K562 (cell line): Measurements from ENCODE around the gene MERTK. TPM values are rescaled to one million over a fixed set of nuclear protein-coding genes. Genes with fewer than 3 reads are reported as not detected.

Source experiments
- ARNT ChIP-seq, 2 experiments: fragments of 450-650 bp; IDR thresholded peaks; 2 replicates each; pipeline ENCODE4 v1.6.1; 2016; ENCODE audit warnings: mild to moderate bottlenecking in 1 of 2
- CBFA2T3 ChIP-seq: fragments of 450-650 bp; IDR thresholded peaks from 2 replicates; pipeline ENCODE4 v1.6.1; 2017
- CREM ChIP-seq: IDR thresholded peaks from 2 replicates; pipeline ENCODE4 v1.6.1; 2014; ENCODE audit warnings: antibody characterized with exemption, low read depth
- EP300 ChIP-seq: IDR thresholded peaks from 2 replicates; pipeline ENCODE4 v1.6.1; 2012; ENCODE audit warnings: low read length, improper control_type of control experiment
- FOXJ3 ChIP-seq: sonication (generic); formaldehyde crosslinking; IDR thresholded peaks from 2 replicates; pipeline ENCODE4 v1.4.0; 2020; ENCODE audit warnings: mild to moderate bottlenecking, missing genetic modification reagents
- HDAC6 ChIP-seq: IDR thresholded peaks from 2 replicates; pipeline ENCODE4 v1.6.1; 2012; ENCODE audit warnings: low read depth, mild to moderate bottlenecking, control low read depth, inconsistent platforms, low read length, moderate library complexity
- KDM1A ChIP-seq, 2 experiments: fragments of 450-650 bp; IDR thresholded peaks; 2 replicates each; pipeline ENCODE4 v1.6.1; 2016; ENCODE audit warnings: mild to moderate bottlenecking in 2 of 2
- KDM2B ChIP-seq: fragments of 250-450 bp; sonication (Bioruptor Pico); IDR thresholded peaks from 2 replicates; pipeline ENCODE4 v1.8.0; 2021; ENCODE audit warnings: mild to moderate bottlenecking, moderate library complexity
- LCOR ChIP-seq: sonication (generic); formaldehyde crosslinking; IDR thresholded peaks from 2 replicates; pipeline ENCODE4 v1.8.0; 2022; ENCODE audit warnings: mild to moderate bottlenecking, missing genetic modification reagents
- MBD1 ChIP-seq: fragments of 250-450 bp; sonication (Bioruptor Pico); IDR thresholded peaks from 2 replicates; pipeline ENCODE4 v1.8.0; 2022; ENCODE audit warnings: inconsistent platforms
- MTA3 ChIP-seq: fragments of 450-650 bp; formaldehyde crosslinking; IDR thresholded peaks from 2 replicates; pipeline ENCODE4 v1.6.1; 2017; ENCODE audit warnings: mild to moderate bottlenecking, borderline replicate concordance
- NELFE ChIP-seq: IDR thresholded peaks from 2 replicates; pipeline ENCODE4 v1.6.1; 2011; ENCODE audit warnings: mild to moderate bottlenecking; ENCODE audit not compliant: insufficient read depth, insufficient read length
- NR3C1 ChIP-seq: sonication (generic); formaldehyde crosslinking; IDR thresholded peaks from 2 replicates; pipeline ENCODE4 v1.8.1; 2022; ENCODE audit warnings: missing genetic modification reagents
- PRMT5 ChIP-seq: sonication (generic); formaldehyde crosslinking; IDR thresholded peaks from 2 replicates; pipeline ENCODE4 v1.5.0; 2020; ENCODE audit warnings: missing genetic modification reagents
- RBM15 ChIP-seq: fragments of 200-400 bp; formaldehyde crosslinking; IDR thresholded peaks from 2 replicates; pipeline ENCODE4 v1.6.1; 2018; ENCODE audit warnings: mild to moderate bottlenecking, low read length, moderate library complexity; ENCODE audit not compliant: insufficient read depth
- SFPQ ChIP-seq: fragments of 200-400 bp; formaldehyde crosslinking; IDR thresholded peaks from 2 replicates; pipeline ENCODE4 v1.6.1; 2017; ENCODE audit warnings: mild to moderate bottlenecking, low read depth, low read length, moderate library complexity
- SLC30A9 ChIP-seq: fragments of 250-450 bp; sonication (Bioruptor Pico); IDR thresholded peaks from 2 replicates; pipeline ENCODE4 v1.8.0; 2022; ENCODE audit warnings: mild to moderate bottlenecking, moderate library complexity
- ZBTB17 ChIP-seq: fragments of 450-650 bp; formaldehyde crosslinking; IDR thresholded peaks from 2 replicates; pipeline ENCODE4 v1.4.0; 2020; ENCODE audit warnings: mild to moderate bottlenecking
- ZBTB49 ChIP-seq: sonication (generic); formaldehyde crosslinking; IDR thresholded peaks from 2 replicates; pipeline ENCODE4 v1.8.0; 2022; ENCODE audit warnings: missing genetic modification reagents, mild to moderate bottlenecking, borderline replicate concordance
- ZKSCAN8 ChIP-seq: fragments of 200-800 bp; sonication (Bioruptor generic); IDR thresholded peaks from 2 replicates; pipeline ENCODE4 v1.6.1; 2016; ENCODE audit warnings: missing genetic modification characterization, missing compliant biosample characterization
- ZNF253 ChIP-seq: fragments of 250-450 bp; sonication (Bioruptor Pico); conservative IDR thresholded peaks from 2 replicates; pipeline ENCODE4 v1.6.1; 2021; ENCODE audit warnings: mild to moderate bottlenecking
- ZNF398 ChIP-seq: fragments of 250-450 bp; sonication (Bioruptor Pico); IDR thresholded peaks from 2 replicates; pipeline ENCODE4 v1.8.0; 2021; ENCODE audit warnings: moderate library complexity, mild to moderate bottlenecking, inconsistent platforms
- ZNF76 ChIP-seq: fragments of 250-450 bp; sonication (Bioruptor Pico); IDR thresholded peaks from 2 replicates; pipeline ENCODE4 v1.4.0; 2020; ENCODE audit warnings: mild to moderate bottlenecking, moderate library complexity, borderline replicate concordance
- polyA plus RNA-seq, 8 experiments: library from polyadenylated mRNA; depleted of rRNA in 4 of 8; stranded (reverse) in 5 of 8; unstranded in 3 of 8; fragments of >200 nt; fragmentation: Nextera tagmentation in 2 of 8; fragmentation: Illumina TruSeq in 1 of 8; extraction: Ambion mirVana in 2 of 8; extraction: Trizol in 1 of 8; gene quantifications; 2 replicates each; pipeline versions ENCODE4 v1.2.1 to v1.2.3, GENCODE V29; 2011 to 2014; ENCODE audit warnings: inconsistent platforms in 1 of 8, missing spikeins in 1 of 8
- total RNA-seq, 7 experiments: library from RNA; depleted of rRNA in 6 of 7; stranded (reverse); fragments of >200 nt in 6 of 7; fragmentation: Illumina TruSeq in 2 of 7; extraction: Trizol in 2 of 7; gene quantifications; 2 replicates each; pipeline versions ENCODE4 v1.2.1 to v1.2.3, GENCODE V29; 2011 to 2021; ENCODE audit warnings: low replicate concordance in 1 of 7

The MERTK gene
- total and polyA plus RNA-seq, 9 of the 15 experiments (the other 6 are each of a cell fraction or from before 2014, with no cell fraction given) = 0.23 to 1.6 (median 0.74) TPM

GRCh38 chr2:111918383-111918806 lies 20.0 kb downstream of the MERTK start (continued):
- TF ChIP-seq SFPQ (no peak), LCOR (no peak), NELFE (no peak), MTA3 (no peak), KDM2B (no peak), SLC30A9 (CRISPR knock-in tag) (no peak), EP300 (peak; percentile 83), CBFA2T3 (peak; percentile 89), ZKSCAN8 (CRISPR knock-in tag) (peak; percentile 78), MBD1 (CRISPR knock-in tag) (no peak), HDAC6 (no peak), ZBTB17 (CRISPR knock-in tag) (peak; percentile 99), KDM1A (IDR thresholded peaks at IDR 0.05) (peak; percentile 57 to 66), ZBTB49 (CRISPR knock-in tag) (no peak), PRMT5 (CRISPR knock-in tag) (no peak), CREM (no peak), NR3C1 (CRISPR knock-in tag) (no peak), RBM15 (no peak), ARNT (IDR thresholded peaks at IDR 0.05) (0 out of 4 replicates have a peak, but pooled peaks of 1 of the 2 experiments have one; percentile 40), ZNF398 (CRISPR knock-in tag) (no peak), ZNF253 (CRISPR knock-in tag) (no peak), ZNF76 (CRISPR knock-in tag) (no peak), FOXJ3 (CRISPR knock-in tag) (no peak)
